HCT116 (cell line): ENCODE results near the gene C17orf100. TPM values are rescaled to one million over a fixed set of nuclear protein-coding genes. Genes with fewer than 3 reads are reported as not detected.

Source experiments
- ATAC-seq: fragments of 200-7000 bp; cut with Tn5 transposase; 2 replicates; pipeline ENCODE4 v1.9.1; 2020; ENCODE audit warnings: mild to moderate bottlenecking, moderate library complexity
- BruUV-seq: library from RNA; stranded (reverse); fragments of 400-500 nt; replicated peaks from 2 replicates; lab custom pipeline; 2021; lab: Mats Ljungman, UMichigan
- CTCF ChIA-PET: fragments of 300-600 bp; sonication (Branson Sonifier 250); formaldehyde crosslinking; loops from one replicate; lab custom pipeline; 2021; ENCODE audit warnings: antibody characterized with exemption; lab: Charles Lee
- POLR2A ChIA-PET: fragments of 300-600, 350-600 bp; sonication (Branson Sonifier 250); formaldehyde crosslinking; loops from one replicate; lab custom pipeline; 2021; ENCODE audit warnings: antibody characterized with exemption; lab: Charles Lee
- RAD21 ChIA-PET, 2 experiments: fragments of 300-600 bp; sonication (Branson Sonifier 250); formaldehyde crosslinking; loops; one replicate each; lab custom pipeline; 2023; ENCODE audit warnings: low total read pairs in 2 of 2; ENCODE audit not compliant: uncharacterized antibody in 2 of 2, unreplicated experiment in 2 of 2, low non-redundant PET in 1 of 2; lab: Charles Lee
- DNase-seq: peaks from one replicate; pipeline ENCODE4 v3.0.0-alpha.2; 2010; ENCODE audit warnings: low read depth, low spot score
- H2AFZ ChIP-seq: fragments of 200-600 bp; shearing (Covaris generic), sonication (generic); 2 replicates; pipeline ENCODE4 v1.6.1; 2017; ENCODE audit warnings: low read depth, mixed run types, mixed read lengths, antibody characterized with exemption, low read length; ENCODE audit not compliant: poor library complexity, severe bottlenecking
- H3K27ac ChIP-seq: 2 replicates; pipeline ENCODE4 v1.5.1; 2012; ENCODE audit warnings: low read depth, low read length
- H3K27me3 ChIP-seq: fragments of 200-600 bp; sonication (generic); 2 replicates; pipeline ENCODE4 v1.6.1; 2016; ENCODE audit warnings: mixed run types, low read length, mixed read lengths; ENCODE audit not compliant: insufficient read depth
- H3K36me3 ChIP-seq, 2 experiments: fragments of 200-500 bp in 1 of 2; fragments of 200-600 bp in 1 of 2; sonication (Bioruptor generic) in 1 of 2; sonication (generic) in 1 of 2; 2 replicates each; pipeline versions ENCODE4 v1.5.1 to v1.6.1; 2014 to 2016; ENCODE audit warnings: low read length in 2 of 2, inconsistent platforms in 1 of 2, mixed read lengths in 1 of 2, mixed run types in 1 of 2; ENCODE audit not compliant: insufficient read depth in 2 of 2, control insufficient read depth in 1 of 2
- H3K4me1 ChIP-seq, 2 experiments: fragments of 200-600 bp in 1 of 2; sonication (generic) in 1 of 2; 2 replicates each; pipeline versions ENCODE4 v1.5.1 to v1.6.1; 2012 to 2017; ENCODE audit warnings: low read length in 2 of 2, inconsistent platforms in 1 of 2, mild to moderate bottlenecking in 1 of 2, mixed read lengths in 1 of 2, mixed run types in 1 of 2, moderate library complexity in 1 of 2; ENCODE audit not compliant: insufficient read depth in 2 of 2, control insufficient read depth in 1 of 2
- H3K4me2 ChIP-seq: fragments of 200-600 bp; sonication (generic); 2 replicates; pipeline ENCODE4 v1.6.1; 2017; ENCODE audit warnings: mixed run types, low read length, mixed read lengths
- H3K4me3 ChIP-seq, 2 experiments: fragments of 200-600 bp in 1 of 2; sonication (generic) in 1 of 2; replicated peaks in 1 of 2; 2 replicates each; pipeline ENCODE4 v1.5.1; 2011 to 2016; ENCODE audit warnings: low read length in 2 of 2, control low read depth in 1 of 2, low read depth in 1 of 2, mild to moderate bottlenecking in 1 of 2, mixed read lengths in 1 of 2, mixed run types in 1 of 2
- H3K79me2 ChIP-seq: fragments of 200-600 bp; sonication (generic); 2 replicates; pipeline ENCODE4 v1.6.1; 2017; ENCODE audit warnings: mild to moderate bottlenecking, mixed run types, low read length, moderate library complexity, mixed read lengths; ENCODE audit not compliant: insufficient read depth
- H3K9ac ChIP-seq: fragments of 200-600 bp; sonication (generic); 2 replicates; pipeline ENCODE4 v1.6.1; 2016; ENCODE audit warnings: low read length, mixed read lengths
- H3K9me2 ChIP-seq: fragments of 200-600 bp; sonication (generic), shearing (Covaris generic); 2 replicates; pipeline ENCODE4 v1.6.1; 2017; ENCODE audit warnings: mixed run types, mild to moderate bottlenecking, moderate library complexity; ENCODE audit not compliant: insufficient read depth
- H3K9me3 ChIP-seq, 2 experiments: fragments of 200-500 bp in 1 of 2; fragments of 200-600 bp in 1 of 2; sonication (Bioruptor generic) in 1 of 2; sonication (generic) in 1 of 2; 2 replicates each; pipeline ENCODE4 v1.6.1; 2014 to 2017; ENCODE audit warnings: low read length in 2 of 2, mixed read lengths in 2 of 2, inconsistent platforms in 1 of 2, low read depth in 1 of 2, mild to moderate bottlenecking in 1 of 2, mixed run types in 1 of 2, moderate library complexity in 1 of 2; ENCODE audit not compliant: control insufficient read depth in 1 of 2, insufficient read depth in 1 of 2
- H4K20me1 ChIP-seq: fragments of 200-600 bp; sonication (generic), shearing (Covaris generic); 2 replicates; pipeline ENCODE4 v1.6.1; 2017; ENCODE audit warnings: mixed run types, mild to moderate bottlenecking, moderate library complexity; ENCODE audit not compliant: insufficient read depth
- ATF3 ChIP-seq: IDR thresholded peaks from 2 replicates; pipeline ENCODE4 v1.6.1; 2012
- CBX3 ChIP-seq: IDR thresholded peaks from 2 replicates; pipeline ENCODE4 v1.6.1; 2012; ENCODE audit warnings: low read depth
- CEBPB ChIP-seq: IDR thresholded peaks from 2 replicates; pipeline ENCODE4 v1.6.1; 2012; ENCODE audit warnings: low read depth
- CTCF ChIP-seq, 3 experiments: fragments of 200-600 bp in 1 of 3; sonication (generic) in 1 of 3; IDR thresholded peaks in 2 of 3; conservative IDR thresholded peaks in 1 of 3; 2 replicates each; pipeline ENCODE4 v1.5.1; 2012 to 2017; ENCODE audit warnings: low read depth in 2 of 3, low read length in 2 of 3, antibody characterized with exemption in 1 of 3, borderline replicate concordance in 1 of 3, control low read depth in 1 of 3, mild to moderate bottlenecking in 1 of 3, mixed read lengths in 1 of 3, mixed run types in 1 of 3, moderate library complexity in 1 of 3; ENCODE audit not compliant: insufficient read depth in 1 of 3
- EGR1 ChIP-seq: IDR thresholded peaks from 2 replicates; pipeline ENCODE4 v1.6.1; 2012; ENCODE audit warnings: low read depth
- ELF1 ChIP-seq: IDR thresholded peaks from 2 replicates; pipeline ENCODE4 v1.6.1; 2012; ENCODE audit warnings: low read depth, borderline replicate concordance
- EZH2phosphoT487 ChIP-seq: fragments of 200-600 bp; IDR thresholded peaks from 2 replicates; pipeline ENCODE4 v1.6.1; 2018; ENCODE audit warnings: antibody characterized with exemption, borderline replicate concordance
- MAX ChIP-seq: IDR thresholded peaks from 2 replicates; pipeline ENCODE4 v1.6.1; 2012
- POLR2A ChIP-seq: IDR thresholded peaks from 2 replicates; pipeline ENCODE4 v1.7.0; 2011; ENCODE audit warnings: borderline replicate concordance; ENCODE audit not compliant: insufficient read depth, insufficient read length; ENCODE audit errors: extremely low read depth
- POLR2AphosphoS5 ChIP-seq: IDR thresholded peaks from 2 replicates; pipeline ENCODE4 v1.6.1; 2011; ENCODE audit warnings: mild to moderate bottlenecking, low read depth, low read length, moderate library complexity
- RAD21 ChIP-seq: IDR thresholded peaks from 2 replicates; pipeline ENCODE4 v1.6.1; 2012; ENCODE audit warnings: low read depth, mild to moderate bottlenecking
- REST ChIP-seq: IDR thresholded peaks from 2 replicates; pipeline ENCODE4 v1.6.1; 2012; ENCODE audit warnings: low read depth
- SIN3A ChIP-seq: IDR thresholded peaks from 2 replicates; pipeline ENCODE4 v1.6.1; 2012; ENCODE audit warnings: low read depth
- SP1 ChIP-seq: IDR thresholded peaks from 2 replicates; pipeline ENCODE4 v1.6.1; 2012; ENCODE audit warnings: low read depth
- SRF ChIP-seq: IDR thresholded peaks from 2 replicates; pipeline ENCODE4 v1.6.1; 2012; ENCODE audit warnings: low read depth
- YY1 ChIP-seq: IDR thresholded peaks from 2 replicates; pipeline ENCODE4 v1.6.1; 2011; ENCODE audit warnings: low read length, low read depth, moderate library complexity, mild to moderate bottlenecking; ENCODE audit not compliant: insufficient replicate concordance; ENCODE audit errors: extremely low read depth
- ZFX ChIP-seq: fragments of 450-650 bp; IDR thresholded peaks from 2 replicates; pipeline ENCODE4 v1.6.1; 2017
- intact Hi-C: fragments of 100-400 bp; cut with micrococcal nuclease; formaldehyde crosslinking; loops from 2 replicates; pipeline ENCODE4 v1.10.0; 2022
- total RNA-seq: library from RNA; stranded (reverse); gene quantifications from one replicate; pipeline ENCODE4 v1.2.1, GENCODE V29; 2021; ENCODE audit not compliant: unreplicated experiment
- TF ChIP-seq, protein P1 (sequence below): IDR thresholded peaks from 2 replicates; pipeline ENCODE4 v1.6.1; 2011; ENCODE audit warnings: mild to moderate bottlenecking, low read length, moderate library complexity; ENCODE audit not compliant: insufficient replicate concordance; ENCODE audit errors: extremely low read depth

The C17orf100 gene
- total RNA-seq, 1 experiment from 2014 or later, result 0.76 TPM

- no TSS peak for BruUV-seq
- Histone ChIP-seq H3K27ac (no peak overlapping the region), H3K9me3 (no peaks in the 10 kb centered on the region), H3K9ac (no peak overlapping the region), H2AFZ (no peak overlapping the region), H3K27me3 (0 out of 2 replicates have a peak, but pooled peaks cover 11% of the 10 kb centered on the region), H4K20me1 (no peaks in the 10 kb centered on the region), H3K79me2 (no peaks in the 10 kb centered on the region), H3K36me3 (no peaks in the 10 kb centered on the region), H3K4me2 (no peak overlapping the region), H3K4me3 (no peak overlapping the region), H3K9me2 (no peaks in the 10 kb centered on the region), H3K4me1 (no peaks in the 10 kb centered on the region)
- ChIA-PET CTCF (no interaction called here), POLR2A (no interaction called here), RAD21 (no interaction called here)
- intact Hi-C loops, result no loop called here
- DNase-seq (no peak), ATAC-seq (no peak)
- TF ChIP-seq RAD21 (no peak), EGR1 (no peak), ATF3 (no peak), ZFX (no peak), SRF (no peak), SIN3A (no peak), SP1 (no peak), CBX3 (no peak), REST (no peak), ELF1 (no peak), EZH2phosphoT487 (no peak), POLR2AphosphoS5 (no peak), YY1 (no peak), CTCF (IDR thresholded peaks at IDR 0.05 in 2 of 3, conservative IDR thresholded peaks at IDR 0.05 in 1 of 3; ENCODE audit: borderline replicate concordance in 1 of 3, insufficient read depth in 1 of 3, low read depth in 2 of 3, low read length in 2 of 3) (no peak), MAX (no peak), CEBPB (no peak), POLR2A (no peak)
- TF ChIP-seq, protein P1, sequence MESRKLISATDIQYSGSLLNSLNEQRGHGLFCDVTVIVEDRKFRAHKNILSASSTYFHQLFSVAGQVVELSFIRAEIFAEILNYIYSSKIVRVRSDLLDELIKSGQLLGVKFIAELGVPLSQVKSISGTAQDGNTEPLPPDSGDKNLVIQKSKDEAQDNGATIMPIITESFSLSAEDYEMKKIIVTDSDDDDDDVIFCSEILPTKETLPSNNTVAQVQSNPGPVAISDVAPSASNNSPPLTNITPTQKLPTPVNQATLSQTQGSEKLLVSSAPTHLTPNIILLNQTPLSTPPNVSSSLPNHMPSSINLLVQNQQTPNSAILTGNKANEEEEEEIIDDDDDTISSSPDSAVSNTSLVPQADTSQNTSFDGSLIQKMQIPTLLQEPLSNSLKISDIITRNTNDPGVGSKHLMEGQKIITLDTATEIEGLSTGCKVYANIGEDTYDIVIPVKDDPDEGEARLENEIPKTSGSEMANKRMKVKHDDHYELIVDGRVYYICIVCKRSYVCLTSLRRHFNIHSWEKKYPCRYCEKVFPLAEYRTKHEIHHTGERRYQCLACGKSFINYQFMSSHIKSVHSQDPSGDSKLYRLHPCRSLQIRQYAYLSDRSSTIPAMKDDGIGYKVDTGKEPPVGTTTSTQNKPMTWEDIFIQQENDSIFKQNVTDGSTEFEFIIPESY, result no peak
Measured at GRCh38 chr17:6698004-6698403, 46.4 kb downstream of the C17orf100 start.
